AG08395 (cell line): ENCODE measurements around the gene TMEM51.

Experiments
- DNase-seq: peaks from one replicate; pipeline ENCODE4 v3.0.0; 2012; ENCODE audit warnings: mixed read lengths, low spot score

TMEM51 gene

DNA sequence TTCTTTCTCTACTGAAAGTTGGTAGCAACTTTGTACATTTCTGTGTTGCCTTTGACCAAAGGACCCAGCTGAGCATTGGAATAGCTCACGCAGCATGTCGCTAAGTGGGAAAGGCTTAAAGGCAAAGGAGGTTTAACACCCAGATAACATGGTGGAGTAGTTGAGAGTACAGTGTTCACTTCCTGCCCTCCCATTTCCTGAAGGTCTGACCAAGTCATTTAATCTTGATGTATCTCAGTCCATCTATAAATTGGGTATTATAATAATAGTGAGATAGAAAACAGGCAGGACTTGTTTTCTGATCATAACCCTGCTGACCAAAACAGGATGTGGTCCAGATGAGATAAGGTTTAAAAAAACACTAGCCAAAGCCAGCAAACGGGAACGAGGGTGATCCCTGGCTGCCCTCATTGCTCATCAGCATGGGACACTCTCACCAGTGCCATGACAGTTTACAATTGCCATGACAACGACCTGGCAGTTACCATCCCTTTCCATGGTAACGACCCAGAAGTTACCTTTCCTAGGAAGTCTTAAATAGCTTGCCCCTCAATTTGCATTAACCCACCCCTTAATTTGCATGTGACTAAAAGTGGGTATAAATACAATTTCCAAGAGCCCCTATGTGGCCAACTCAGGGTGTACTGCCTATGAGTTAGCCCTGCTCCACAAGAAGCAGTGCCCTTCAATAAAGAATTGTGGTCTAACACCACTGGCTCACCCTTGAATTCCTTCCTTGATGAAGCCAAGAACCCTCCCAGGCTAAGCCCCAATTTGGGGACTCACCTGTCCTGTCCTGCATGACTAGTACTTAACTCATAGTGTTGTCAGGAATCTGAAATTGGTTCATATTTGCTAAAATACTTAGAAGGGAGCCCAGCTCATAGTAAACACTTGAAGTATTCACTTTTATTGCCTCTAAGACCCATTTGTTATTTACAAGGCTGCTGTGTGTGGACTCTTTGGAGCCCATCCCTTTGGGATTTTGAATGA is 65.0 kb downstream of the TMEM51 start:
- DNase-seq, result no peak

- DNase-seq, result no peak
These were observed 65.9 kb downstream of the TMEM51 start for GRCh38 chr1:15219280-15220023.

GRCh38 chr1:15220024-15220392 is 66.5 kb downstream of the TMEM51 start:
- DNase-seq, result no peak

GRCh38 chr1:15220825-15221431 is 67.4 kb downstream of the TMEM51 start:
- DNase-seq, result no peak

GRCh38 chr1:15222653-15223303 is 69.2 kb downstream of the TMEM51 start:
- DNase-seq, result no peak

GRCh38 chr1:15224259-15224869 is 70.8 kb downstream of the TMEM51 start:
- no peak for DNase-seq

DNA sequence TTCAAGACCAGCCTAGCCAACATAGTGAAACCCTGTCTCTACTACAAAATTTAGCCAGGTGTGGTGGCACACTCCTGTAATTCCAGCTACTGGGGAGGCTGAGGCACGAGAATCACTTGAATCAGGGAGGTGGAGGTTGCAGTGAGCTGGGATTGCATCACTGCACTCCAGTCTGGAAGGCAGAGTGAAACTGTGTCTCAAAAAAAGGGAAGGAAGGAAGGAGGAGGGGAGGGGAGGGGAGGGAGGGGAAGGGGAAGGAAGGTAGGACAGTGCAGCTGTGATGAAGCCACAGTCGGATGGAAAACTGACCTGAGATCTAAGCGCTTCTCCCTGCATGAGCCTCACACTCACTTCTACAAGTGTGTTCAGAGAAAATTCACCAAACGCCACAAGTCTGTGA is 71.4 kb downstream of the TMEM51 start:
- no peak for DNase-seq

DNA sequence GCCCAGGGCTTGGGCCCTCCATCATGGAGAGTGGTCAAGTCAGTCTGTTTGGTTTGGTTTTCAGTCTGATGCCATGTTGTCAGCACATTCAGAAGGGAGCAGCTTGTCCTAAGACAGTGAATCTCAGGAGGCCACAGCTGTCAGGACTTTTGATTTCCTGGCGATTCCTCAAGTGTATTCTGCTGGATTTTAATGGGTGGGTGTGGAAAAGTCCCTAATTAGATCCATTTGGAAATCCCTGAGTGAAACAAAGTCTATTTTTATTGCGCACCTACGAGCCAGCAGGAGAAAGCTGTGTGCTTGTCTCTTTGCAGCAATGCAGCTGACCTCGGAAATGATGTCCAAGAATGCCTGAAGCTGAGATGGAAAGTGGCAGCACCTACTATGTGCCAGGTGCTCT is 71.9 kb downstream of the TMEM51 start:
- DNase-seq, result no peak

DNA sequence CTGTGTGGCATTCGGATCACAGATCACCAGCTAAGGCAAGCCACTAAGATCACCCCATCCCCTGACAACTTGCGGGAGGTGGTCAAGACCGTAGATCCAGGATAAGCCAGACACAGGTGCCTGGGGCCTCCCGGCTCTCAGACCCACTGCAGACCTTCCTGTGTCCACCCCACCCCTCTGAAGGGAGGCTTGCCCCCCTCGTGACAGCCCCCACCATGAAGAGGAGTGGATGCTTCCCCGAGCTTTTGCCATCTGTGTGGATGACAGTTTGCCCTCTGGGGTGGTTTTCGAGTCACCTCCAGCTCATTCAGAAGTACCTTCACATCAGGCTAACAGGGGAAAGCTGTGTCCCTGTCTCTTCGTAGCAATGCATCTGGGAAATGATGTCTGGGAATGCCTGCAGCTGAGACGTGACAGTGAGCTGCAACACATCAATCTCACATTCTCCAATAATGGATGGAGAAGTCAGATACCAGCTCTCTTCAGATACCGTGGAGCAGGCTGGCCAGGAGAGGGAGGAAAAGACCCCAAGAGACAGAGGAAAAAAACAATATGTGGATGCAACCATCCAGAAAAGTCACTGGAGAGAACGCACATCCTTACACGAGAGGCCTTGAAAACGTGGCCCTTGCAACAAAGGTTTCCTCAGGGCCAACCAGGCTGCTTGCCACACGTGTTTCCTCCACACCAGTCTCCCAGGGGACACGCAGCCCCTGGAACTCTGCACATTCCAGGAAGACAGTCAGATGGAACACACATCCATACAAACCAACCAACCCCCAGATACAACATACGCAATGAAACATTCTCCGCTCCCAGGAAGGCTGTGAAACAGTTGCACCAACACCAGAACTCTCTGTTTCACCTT is 73.1 kb downstream of the TMEM51 start:
- no peak for DNase-seq

DNA sequence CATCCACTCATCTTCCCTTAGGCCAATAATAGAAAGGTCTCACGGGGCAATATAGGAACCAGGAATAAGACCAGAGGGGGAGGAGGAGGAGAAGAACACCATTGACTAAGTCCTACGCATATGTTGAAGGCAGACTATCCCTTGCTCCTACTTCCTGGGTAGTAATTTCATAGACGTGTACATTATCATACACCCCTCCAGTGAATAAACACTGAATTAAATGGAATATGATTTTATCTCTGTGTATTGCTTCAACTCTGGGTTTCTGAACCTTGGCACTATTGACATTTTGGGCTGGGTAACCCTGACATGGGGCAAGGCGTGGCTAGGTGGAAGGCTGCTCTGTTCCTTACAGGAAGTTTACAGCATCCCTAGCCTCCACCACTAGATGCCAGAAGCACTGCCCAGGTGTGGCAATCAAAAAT is 76.2 kb downstream of the TMEM51 start:
- DNase-seq, result no peak

DNA sequence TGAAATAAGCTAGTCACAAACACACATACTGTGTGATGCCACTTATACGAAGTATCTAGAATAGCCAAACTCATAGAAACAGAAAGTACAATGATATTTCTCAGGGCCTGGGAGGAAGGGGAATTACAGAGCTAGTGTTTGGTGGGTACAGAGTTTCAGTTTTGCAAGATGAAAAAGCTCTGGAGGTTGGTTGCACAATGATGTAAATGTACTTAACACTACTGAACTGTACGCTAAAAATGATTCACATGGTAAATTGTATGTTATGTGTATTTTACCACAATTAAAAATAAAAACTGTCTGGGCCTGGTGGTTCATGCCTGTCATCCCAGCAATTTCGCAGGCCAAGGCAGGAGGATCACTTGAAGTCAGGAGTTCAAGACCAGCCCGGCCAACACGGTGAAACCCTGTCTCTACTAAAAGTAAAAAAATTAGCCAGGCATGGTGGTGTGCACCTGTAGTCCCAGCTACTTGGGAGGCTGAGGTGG is 78.2 kb downstream of the TMEM51 start:
- no peak for DNase-seq

DNA sequence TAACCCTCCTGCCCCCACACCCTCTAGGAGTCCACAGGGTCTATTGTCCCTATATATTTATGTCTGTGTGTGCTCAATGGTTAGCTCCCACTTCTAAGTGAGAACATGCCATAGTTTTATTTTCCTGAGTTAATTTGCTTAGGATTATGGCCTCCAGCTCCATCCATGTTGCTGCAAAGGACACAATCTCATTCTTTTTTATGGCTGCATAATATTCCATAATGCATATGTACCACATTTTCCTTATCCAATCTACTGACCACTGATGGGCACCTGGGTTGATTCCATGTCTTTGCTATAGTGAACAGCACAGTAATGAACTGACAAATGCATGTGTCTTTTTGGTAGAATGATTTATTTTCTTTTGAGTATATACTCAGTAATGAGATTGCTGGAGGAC is 80.1 kb downstream of the TMEM51 start:
- DNase-seq, result no peak

DNA sequence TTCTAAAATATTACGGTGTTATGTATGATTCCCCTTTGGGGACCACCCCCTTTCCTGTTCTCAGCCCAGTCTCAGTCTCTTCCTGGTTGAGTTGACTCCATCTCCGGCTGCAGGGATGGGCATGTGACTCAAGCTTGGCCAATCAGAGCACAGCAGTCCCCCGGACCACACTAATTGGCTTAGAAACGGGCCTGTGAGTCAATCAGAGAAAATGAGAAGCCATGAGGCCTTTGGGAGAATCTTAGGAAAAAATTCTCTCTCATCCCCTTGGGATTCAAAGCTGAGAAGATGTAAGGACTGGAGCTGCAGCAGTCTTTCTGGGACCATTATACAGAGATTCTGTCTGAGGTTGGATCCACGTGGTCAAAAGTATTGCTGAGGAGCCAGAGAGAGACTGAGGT is 82.8 kb downstream of the TMEM51 start:
- no peak for DNase-seq

DNA sequence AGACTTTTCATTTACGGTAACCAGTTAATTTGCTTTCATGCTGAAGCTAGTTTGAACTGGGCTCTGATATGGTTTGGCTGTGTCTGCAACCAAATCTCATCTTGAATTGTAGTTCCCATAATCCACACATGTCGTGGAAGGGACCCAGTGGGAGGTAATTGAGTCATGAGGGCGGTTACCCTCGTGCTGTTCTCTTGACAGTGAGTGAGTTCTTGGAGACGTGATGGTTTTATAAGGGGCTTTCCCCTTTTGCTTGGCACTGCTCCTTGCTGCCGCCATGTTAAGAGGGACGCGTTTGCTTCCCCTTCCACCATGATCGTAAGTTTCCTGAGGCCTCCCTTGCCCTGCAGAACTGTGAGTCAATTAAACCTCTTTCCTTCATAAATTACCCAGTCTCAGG is 83.2 kb downstream of the TMEM51 start:
- no peak for DNase-seq

DNA sequence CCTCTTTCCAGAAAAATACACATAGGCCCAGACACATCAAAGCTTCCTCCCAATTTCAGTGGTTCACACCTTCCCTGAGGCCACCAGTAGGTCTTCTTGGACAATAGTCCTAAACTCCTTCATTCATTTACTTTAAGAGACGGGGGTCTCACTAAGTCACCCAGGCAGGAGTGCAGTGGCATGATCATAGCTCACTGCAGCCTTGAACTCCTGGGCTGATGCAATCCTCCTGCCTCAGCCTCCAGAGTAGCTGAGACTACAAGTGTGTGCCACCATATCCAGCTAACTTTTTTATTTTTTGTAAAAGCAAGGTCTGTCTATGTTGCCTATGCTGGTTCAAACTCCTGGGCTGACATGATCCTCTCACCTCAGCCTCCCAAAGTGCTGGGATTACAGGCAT is 85.2 kb downstream of the TMEM51 start:
- no peak for DNase-seq

- DNase-seq, result no peak
These were observed 89.2 kb downstream of the TMEM51 start for GRCh38 chr1:15242766-15243165.

DNA sequence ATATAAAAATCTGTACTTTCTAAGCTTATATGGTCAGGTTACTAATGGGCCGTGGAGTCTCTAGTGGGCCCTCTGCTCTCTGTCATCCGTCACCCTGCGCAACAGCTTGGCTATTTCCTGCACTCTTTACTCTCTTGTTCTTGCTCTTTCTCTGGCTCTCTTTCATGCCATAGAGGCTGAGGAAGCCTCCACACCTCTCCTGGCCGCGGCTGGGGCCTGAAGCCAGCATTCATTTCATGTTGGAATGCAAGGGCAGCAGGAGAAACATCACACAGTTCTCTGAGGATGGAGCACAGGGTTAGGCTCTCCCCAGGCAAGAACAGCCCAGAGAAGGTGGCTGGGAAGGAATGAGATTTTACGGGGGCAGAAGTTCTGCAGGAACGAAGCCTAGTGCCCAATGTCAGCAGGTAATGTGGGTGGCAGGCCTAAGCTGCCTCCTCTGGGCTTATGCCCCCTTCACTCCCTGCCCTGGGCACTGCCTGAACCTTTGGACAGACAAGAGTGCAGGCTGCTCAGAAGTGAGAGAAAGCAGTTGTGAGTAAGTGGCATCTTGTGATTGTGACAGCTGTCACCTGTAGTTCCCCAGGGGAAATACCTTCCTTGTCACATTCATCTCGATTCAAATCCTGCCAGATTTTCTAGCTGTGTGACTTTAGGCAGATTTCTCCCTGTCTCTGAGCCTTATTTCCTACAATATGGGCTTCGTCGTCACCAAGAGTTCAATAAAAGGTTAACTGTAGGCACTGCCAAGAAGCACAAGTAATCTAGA is 89.9 kb downstream of the TMEM51 start:
- no peak for DNase-seq

- DNase-seq, result no peak
These were observed 91.3 kb downstream of the TMEM51 start for GRCh38 chr1:15244813-15245212.

- DNase-seq, result peak; percentile 65
These were observed 92.2 kb downstream of the TMEM51 start for GRCh38 chr1:15245593-15246360.
